ENCODE measurements around the gene CFAP74. TPM values are rescaled to one million over a fixed set of nuclear protein-coding genes. Genes with fewer than 3 reads are reported as not detected.

Gene CFAP74
- total and polyA plus RNA-seq, 9 of the 15 experiments (the other 6 are each of a cell fraction or from before 2014, with no cell fraction given): 0.03 to 0.15 (median 0.05) TPM; not detected in 6

- peak; percentile 36; the same call in 1 of the 2 replicates for TF ChIP-seq RBFOX2 (IDR thresholded peaks at IDR 0.05; ENCODE audit: low read depth, low read length)
- no peak for TF ChIP-seq ZNF3 (CRISPR knock-in tag; IDR thresholded peaks at IDR 0.05)
- no peak for TF ChIP-seq CREB3 (tag; conservative IDR thresholded peaks at IDR 0.05; ENCODE audit: low read depth)
- TF ChIP-seq, protein P1, sequence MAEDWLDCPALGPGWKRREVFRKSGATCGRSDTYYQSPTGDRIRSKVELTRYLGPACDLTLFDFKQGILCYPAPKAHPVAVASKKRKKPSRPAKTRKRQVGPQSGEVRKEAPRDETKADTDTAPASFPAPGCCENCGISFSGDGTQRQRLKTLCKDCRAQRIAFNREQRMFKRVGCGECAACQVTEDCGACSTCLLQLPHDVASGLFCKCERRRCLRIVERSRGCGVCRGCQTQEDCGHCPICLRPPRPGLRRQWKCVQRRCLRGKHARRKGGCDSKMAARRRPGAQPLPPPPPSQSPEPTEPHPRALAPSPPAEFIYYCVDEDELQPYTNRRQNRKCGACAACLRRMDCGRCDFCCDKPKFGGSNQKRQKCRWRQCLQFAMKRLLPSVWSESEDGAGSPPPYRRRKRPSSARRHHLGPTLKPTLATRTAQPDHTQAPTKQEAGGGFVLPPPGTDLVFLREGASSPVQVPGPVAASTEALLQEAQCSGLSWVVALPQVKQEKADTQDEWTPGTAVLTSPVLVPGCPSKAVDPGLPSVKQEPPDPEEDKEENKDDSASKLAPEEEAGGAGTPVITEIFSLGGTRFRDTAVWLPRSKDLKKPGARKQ (CRISPR knock-in tag; IDR thresholded peaks at IDR 0.05): peak; percentile 59; the same call in 1 of the 2 replicates
- no peak for TF ChIP-seq ZSCAN32 (CRISPR knock-in tag; IDR thresholded peaks at IDR 0.05)
- TF ChIP-seq CBX2 (IDR thresholded peaks at IDR 0.05; ENCODE audit: insufficient read depth, low read length, poor library complexity, severe bottlenecking): no peak
- no peak for TF ChIP-seq RERE (CRISPR knock-in tag; IDR thresholded peaks at IDR 0.05; ENCODE audit: borderline replicate concordance)
- TF ChIP-seq ZNF444 (CRISPR knock-in tag; IDR thresholded peaks at IDR 0.05): no peak
- no peak for TF ChIP-seq SIX5 (IDR thresholded peaks at IDR 0.05; ENCODE audit: borderline replicate concordance in 1 of 2, insufficient read depth in 1 of 2, low read depth in 1 of 2, low read length in 2 of 2)
- TF ChIP-seq, protein P2, sequence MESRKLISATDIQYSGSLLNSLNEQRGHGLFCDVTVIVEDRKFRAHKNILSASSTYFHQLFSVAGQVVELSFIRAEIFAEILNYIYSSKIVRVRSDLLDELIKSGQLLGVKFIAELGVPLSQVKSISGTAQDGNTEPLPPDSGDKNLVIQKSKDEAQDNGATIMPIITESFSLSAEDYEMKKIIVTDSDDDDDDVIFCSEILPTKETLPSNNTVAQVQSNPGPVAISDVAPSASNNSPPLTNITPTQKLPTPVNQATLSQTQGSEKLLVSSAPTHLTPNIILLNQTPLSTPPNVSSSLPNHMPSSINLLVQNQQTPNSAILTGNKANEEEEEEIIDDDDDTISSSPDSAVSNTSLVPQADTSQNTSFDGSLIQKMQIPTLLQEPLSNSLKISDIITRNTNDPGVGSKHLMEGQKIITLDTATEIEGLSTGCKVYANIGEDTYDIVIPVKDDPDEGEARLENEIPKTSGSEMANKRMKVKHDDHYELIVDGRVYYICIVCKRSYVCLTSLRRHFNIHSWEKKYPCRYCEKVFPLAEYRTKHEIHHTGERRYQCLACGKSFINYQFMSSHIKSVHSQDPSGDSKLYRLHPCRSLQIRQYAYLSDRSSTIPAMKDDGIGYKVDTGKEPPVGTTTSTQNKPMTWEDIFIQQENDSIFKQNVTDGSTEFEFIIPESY (CRISPR knock-in tag; IDR thresholded peaks at IDR 0.05): peak; percentile 78
- TF ChIP-seq CBX1 (IDR thresholded peaks at IDR 0.05; ENCODE audit: low read depth): 0 out of 2 replicates have a peak, but pooled peaks have one; percentile 58
- no peak for TF ChIP-seq SRSF1 (IDR thresholded peaks at IDR 0.05; ENCODE audit: low read depth, low read length)
- no peak for TF ChIP-seq MCM3 (IDR thresholded peaks at IDR 0.05)
- peak in 1 of 2 experiments; percentile 68; a peak in 1 of 3 replicates for TF ChIP-seq CBX3 (IDR thresholded peaks at IDR 0.05; ENCODE audit: borderline replicate concordance in 1 of 2, low read length in 2 of 2)
- no peak for TF ChIP-seq SIRT6 (IDR thresholded peaks at IDR 0.05; ENCODE audit: low read depth, low read length)
- TF ChIP-seq NR3C1 (CRISPR knock-in tag; IDR thresholded peaks at IDR 0.05): no peak
- no peak for TF ChIP-seq RHOXF2B (CRISPR knock-in tag; conservative IDR thresholded peaks at IDR 0.05)
These were observed 48.6 kb downstream of the CFAP74 start (continued) for GRCh38 chr1:1954831-1955441.
